OCI-LY3 (cell line): Measurements from ENCODE around the gene SPATA19.

Experiments
- H2AFZ ChIP-seq: fragments of 200-600, 300-600 bp; shearing (Covaris generic); 2 replicates; pipeline ENCODE4 v1.6.0; 2014; ENCODE audit warnings: antibody characterized with exemption, low read depth, low read length
- H3K27ac ChIP-seq: fragments of 200-600, 300-600 bp; sonication (generic); 2 replicates; pipeline ENCODE4 v1.5.1; 2014; ENCODE audit warnings: mild to moderate bottlenecking, low read length, moderate library complexity, mixed read lengths
- H3K27me3 ChIP-seq: fragments of 200-600, 300-600 bp; sonication (generic); 2 replicates; pipeline ENCODE4 v1.6.1; 2014; ENCODE audit warnings: low read depth, low read length, mixed read lengths
- H3K36me3 ChIP-seq: fragments of 200-600, 300-600 bp; sonication (generic); replicated peaks from 2 replicates; pipeline ENCODE3; 2014; ENCODE audit warnings: low read depth, low read length, mixed read lengths
- H3K4me1 ChIP-seq: fragments of 300-600, 200-600 bp; sonication (generic); 2 replicates; pipeline ENCODE4 v1.6.1; 2014; ENCODE audit warnings: low read length, mixed read lengths
- H3K4me2 ChIP-seq: fragments of 200-600, 300-600 bp; sonication (generic); 2 replicates; pipeline ENCODE4 v1.6.1; 2014; ENCODE audit warnings: low read length, mixed read lengths
- H3K4me3 ChIP-seq: fragments of 300-600, 200-600 bp; sonication (generic); 2 replicates; pipeline ENCODE4 v1.5.1; 2014; ENCODE audit warnings: antibody characterized with exemption, mild to moderate bottlenecking, low read length, moderate library complexity
- H3K79me2 ChIP-seq: fragments of 300-600, 200-600 bp; shearing (Covaris generic); 2 replicates; pipeline ENCODE4 v1.6.1; 2014; ENCODE audit warnings: mild to moderate bottlenecking, low read length, mixed read lengths
- H3K9ac ChIP-seq: fragments of 300-600, 200-600 bp; shearing (Covaris generic); 2 replicates; pipeline ENCODE4 v1.6.0; 2014; ENCODE audit warnings: mild to moderate bottlenecking, low read length, moderate library complexity
- H3K9me3 ChIP-seq: fragments of 200-600, 300-600 bp; shearing (Covaris generic); 2 replicates; pipeline ENCODE4 v1.6.1; 2014; ENCODE audit warnings: low read length, mixed read lengths; ENCODE audit not compliant: insufficient read depth
- H4K20me1 ChIP-seq: fragments of 200-600, 300-600 bp; sonication (generic); 2 replicates; pipeline ENCODE4 v1.6.1; 2016; ENCODE audit warnings: low read length, mixed read lengths; ENCODE audit not compliant: insufficient read depth
- CTCF ChIP-seq: fragments of 200-600, 300-600 bp; sonication (generic); IDR thresholded peaks from 2 replicates; pipeline ENCODE4 v1.5.1; 2014; ENCODE audit warnings: antibody characterized with exemption, low read length, low read depth
- EZH2phosphoT487 ChIP-seq: fragments of 200-600 bp; shearing (Covaris generic); IDR thresholded peaks from 2 replicates; pipeline ENCODE4 v1.6.1; 2018; ENCODE audit warnings: antibody characterized with exemption, mixed run types, low read depth

Gene SPATA19

GRCh38 chr11:133886029-133886428 is 40.7 kb upstream of the SPATA19 start:
- Histone ChIP-seq H3K27me3 (peaks cover 4% of the 10 kb centered on the region; the same call in 1 of the 2 replicates), H3K36me3 (no peaks in the 10 kb centered on the region), H3K4me2 (no peak overlapping the region), H3K9me3 (no peaks in the 10 kb centered on the region), H3K27ac (no peak overlapping the region), H3K4me3 (no peak overlapping the region), H2AFZ (no peak overlapping the region), H4K20me1 (no peaks in the 10 kb centered on the region), H3K79me2 (no peaks in the 10 kb centered on the region), H3K4me1 (no peaks in the 10 kb centered on the region), H3K9ac (no peak overlapping the region)
- TF ChIP-seq CTCF (no peak), EZH2phosphoT487 (no peak)

- no peak overlapping the region for H3K27ac ChIP-seq
- no peak overlapping the region for H3K4me3 ChIP-seq
- TF ChIP-seq EZH2phosphoT487 (no peak), CTCF (no peak)
- no peaks in the 10 kb centered on the region for H3K36me3 ChIP-seq
- H2AFZ ChIP-seq: no peak overlapping the region
- H3K4me1 ChIP-seq: no peaks in the 10 kb centered on the region
- H3K79me2 ChIP-seq: no peaks in the 10 kb centered on the region
- no peak overlapping the region for H3K9ac ChIP-seq
- H4K20me1 ChIP-seq: no peaks in the 10 kb centered on the region
- H3K27me3 ChIP-seq: no peaks in the 10 kb centered on the region
- H3K9me3 ChIP-seq: no peaks in the 10 kb centered on the region
- H3K4me2 ChIP-seq: no peak overlapping the region
Observed at GRCh38 chr11:133872160-133872559, 26.8 kb upstream of the SPATA19 start.

- no peak overlapping the region for H3K4me2 ChIP-seq
- no peaks in the 10 kb centered on the region for H3K9me3 ChIP-seq
- no peak for TF ChIP-seq CTCF
- no peak for TF ChIP-seq EZH2phosphoT487
- H3K79me2 ChIP-seq: no peaks in the 10 kb centered on the region
- H4K20me1 ChIP-seq: no peaks in the 10 kb centered on the region
- no peak overlapping the region for H3K9ac ChIP-seq
- H3K4me3 ChIP-seq: no peak overlapping the region
- no peak overlapping the region for H3K27ac ChIP-seq
- H3K27me3 ChIP-seq: no peaks in the 10 kb centered on the region
- H3K36me3 ChIP-seq: no peaks in the 10 kb centered on the region
- no peaks in the 10 kb centered on the region for H3K4me1 ChIP-seq
- H2AFZ ChIP-seq: no peak overlapping the region
Observed at GRCh38 chr11:133867456-133867855, 22.1 kb upstream of the SPATA19 start.

- TF ChIP-seq CTCF (no peak), EZH2phosphoT487 (no peak)
Observed at GRCh38 chr11:133865466-133865865, 20.2 kb upstream of the SPATA19 start.

More at GRCh38 chr11:133865466-133865865, 20.2 kb upstream of the SPATA19 start:
- Histone ChIP-seq H4K20me1 (no peaks in the 10 kb centered on the region), H2AFZ (no peak overlapping the region), H3K79me2 (no peaks in the 10 kb centered on the region), H3K27ac (no peak overlapping the region), H3K4me1 (no peaks in the 10 kb centered on the region), H3K4me2 (no peak overlapping the region), H3K36me3 (no peaks in the 10 kb centered on the region), H3K27me3 (no peaks in the 10 kb centered on the region), H3K9ac (no peak overlapping the region), H3K9me3 (no peaks in the 10 kb centered on the region), H3K4me3 (no peak overlapping the region)
